Keratinocyte (primary cell): Measurements from ENCODE around the gene RBM19.

Source experiments
- EZH2 ChIP-seq: IDR thresholded peaks from one replicate; pipeline ENCODE4 v1.6.1; 2012; ENCODE audit warnings: inconsistent platforms, mild to moderate bottlenecking, low read length, moderate library complexity
- TF ChIP-seq, protein P1 (sequence below), 3 experiments: IDR thresholded peaks in 1 of 3; conservative IDR thresholded peaks in 1 of 3; optimal IDR thresholded peaks in 1 of 3; 2 replicates in 2 of 3; 3 replicates in 1 of 3; pipeline versions ENCODE3 to v1.5.1; 2011; ENCODE audit warnings: low read length in 3 of 3, mild to moderate bottlenecking in 3 of 3, moderate library complexity in 2 of 3, control low read depth in 1 of 3, inconsistent platforms in 1 of 3; ENCODE audit not compliant: insufficient read depth in 2 of 3; ENCODE audit errors: extremely low read depth in 1 of 3

GRCh38 chr12:113854385-113855142 is 111.6 kb downstream of the RBM19 start:
- TF ChIP-seq, protein P1, sequence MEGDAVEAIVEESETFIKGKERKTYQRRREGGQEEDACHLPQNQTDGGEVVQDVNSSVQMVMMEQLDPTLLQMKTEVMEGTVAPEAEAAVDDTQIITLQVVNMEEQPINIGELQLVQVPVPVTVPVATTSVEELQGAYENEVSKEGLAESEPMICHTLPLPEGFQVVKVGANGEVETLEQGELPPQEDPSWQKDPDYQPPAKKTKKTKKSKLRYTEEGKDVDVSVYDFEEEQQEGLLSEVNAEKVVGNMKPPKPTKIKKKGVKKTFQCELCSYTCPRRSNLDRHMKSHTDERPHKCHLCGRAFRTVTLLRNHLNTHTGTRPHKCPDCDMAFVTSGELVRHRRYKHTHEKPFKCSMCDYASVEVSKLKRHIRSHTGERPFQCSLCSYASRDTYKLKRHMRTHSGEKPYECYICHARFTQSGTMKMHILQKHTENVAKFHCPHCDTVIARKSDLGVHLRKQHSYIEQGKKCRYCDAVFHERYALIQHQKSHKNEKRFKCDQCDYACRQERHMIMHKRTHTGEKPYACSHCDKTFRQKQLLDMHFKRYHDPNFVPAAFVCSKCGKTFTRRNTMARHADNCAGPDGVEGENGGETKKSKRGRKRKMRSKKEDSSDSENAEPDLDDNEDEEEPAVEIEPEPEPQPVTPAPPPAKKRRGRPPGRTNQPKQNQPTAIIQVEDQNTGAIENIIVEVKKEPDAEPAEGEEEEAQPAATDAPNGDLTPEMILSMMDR (optimal IDR thresholded peaks at IDR 0.05 in 1 of 3, IDR thresholded peaks at IDR 0.05 in 1 of 3, conservative IDR thresholded peaks at IDR 0.05 in 1 of 3; ENCODE audit: extremely low read depth in 1 of 3, insufficient read depth in 2 of 3, low read length in 3 of 3) = no peak
- TF ChIP-seq EZH2 = no peak
